HG03571 (cell line): ENCODE results near the gene COL8A1.

Experiments used
- ATAC-seq: cut with Tn5 transposase; IDR thresholded peaks from one replicate; pipeline ENCODE4 v1.9.1; 2021; ENCODE audit not compliant: unreplicated experiment

The COL8A1 gene

GRCh38 chr3:99637368-99638111 is 854 bp upstream of the COL8A1 start:
- no peak for ATAC-seq

- ATAC-seq, result no peak
Measured at GRCh38 chr3:99639579-99639978, 1.2 kb downstream of the COL8A1 start.

- ATAC-seq, result no peak
Measured at GRCh38 chr3:99640214-99640851, 1.9 kb downstream of the COL8A1 start.

- ATAC-seq, result no peak
Measured at GRCh38 chr3:99641480-99641879, 3.1 kb downstream of the COL8A1 start.

GRCh38 chr3:99641982-99642381 is 3.6 kb downstream of the COL8A1 start:
- no peak for ATAC-seq

DNA sequence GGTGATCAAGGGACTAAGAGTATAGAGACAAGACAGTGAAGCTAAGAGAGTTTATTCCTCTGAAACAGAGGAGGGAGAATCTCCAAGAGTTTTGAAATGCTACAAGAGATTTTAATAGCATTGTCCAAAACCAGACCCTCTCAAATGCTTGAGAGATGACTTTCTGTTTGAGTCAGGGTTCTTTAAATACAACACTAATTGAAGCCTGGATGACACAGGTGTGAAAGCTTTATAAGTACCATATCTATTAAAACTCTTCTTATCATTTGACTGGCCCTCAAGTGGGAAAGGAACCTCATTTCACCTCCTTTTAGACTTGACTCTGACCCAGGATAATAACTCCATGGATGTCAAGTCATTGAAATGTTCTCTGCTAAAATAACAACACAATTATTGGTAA is 5.6 kb downstream of the COL8A1 start:
- no peak for ATAC-seq

GRCh38 chr3:99644746-99645145 is 6.4 kb downstream of the COL8A1 start:
- no peak for ATAC-seq

DNA sequence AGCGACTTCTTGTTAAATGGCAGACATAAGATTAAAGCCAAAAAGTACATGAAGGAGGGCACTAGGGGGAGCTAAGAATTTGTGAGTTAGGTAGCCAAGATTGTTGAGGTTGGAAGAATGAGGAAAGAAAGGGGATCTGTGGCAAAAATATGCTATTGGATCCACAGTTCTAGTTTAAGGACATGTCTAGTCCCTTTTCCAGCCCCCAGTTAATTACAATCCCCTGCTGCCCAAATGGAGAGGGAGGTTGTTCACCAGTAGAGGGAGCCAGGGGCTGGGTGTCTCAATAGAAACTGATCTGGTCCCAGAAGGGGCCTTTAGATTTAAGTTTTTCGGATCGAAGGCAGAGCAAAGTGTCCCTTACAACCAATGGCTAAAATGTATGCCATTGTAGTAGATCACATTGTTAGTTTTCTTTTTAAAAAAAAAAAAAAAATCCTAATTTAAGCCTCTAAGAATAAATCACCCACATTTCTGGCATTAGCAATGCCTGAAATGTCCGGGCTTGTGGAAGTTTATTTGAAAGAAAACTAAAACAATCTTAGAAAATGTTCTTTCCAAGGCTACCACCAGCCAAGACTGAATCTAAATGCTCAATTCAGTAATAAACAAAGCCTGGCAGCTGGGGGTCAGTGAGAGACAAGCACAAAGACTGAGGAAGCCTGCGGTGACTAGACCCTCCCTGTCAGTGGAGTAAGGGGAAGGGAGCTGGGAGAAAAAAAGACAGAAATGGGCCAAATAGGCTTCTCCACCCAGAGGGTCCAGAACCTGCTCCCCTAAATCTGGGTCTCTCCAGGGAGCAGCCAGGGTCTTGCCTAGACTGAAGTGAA is 7.1 kb downstream of the COL8A1 start:
- ATAC-seq, result no peak

- no peak for ATAC-seq
Measured at GRCh38 chr3:99646107-99646435, 7.7 kb downstream of the COL8A1 start.

DNA sequence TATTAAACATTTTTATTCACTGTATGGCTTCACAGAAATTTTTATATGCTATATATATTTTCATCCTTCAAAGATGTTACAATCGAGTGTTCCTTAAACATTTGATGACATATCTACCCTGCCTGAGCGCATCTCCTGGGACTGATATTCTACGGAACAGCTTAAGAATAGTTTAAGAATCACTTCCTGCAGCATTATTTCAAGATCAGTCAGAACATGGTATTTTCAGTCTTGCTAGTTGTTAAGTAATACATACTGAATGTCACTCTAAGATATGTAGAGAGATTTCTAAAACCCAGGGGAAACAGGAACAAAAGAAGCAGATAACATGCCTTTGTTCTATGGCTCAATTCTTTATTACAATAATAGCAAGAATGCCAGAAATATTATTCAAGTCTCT is 8.7 kb downstream of the COL8A1 start:
- no peak for ATAC-seq

DNA sequence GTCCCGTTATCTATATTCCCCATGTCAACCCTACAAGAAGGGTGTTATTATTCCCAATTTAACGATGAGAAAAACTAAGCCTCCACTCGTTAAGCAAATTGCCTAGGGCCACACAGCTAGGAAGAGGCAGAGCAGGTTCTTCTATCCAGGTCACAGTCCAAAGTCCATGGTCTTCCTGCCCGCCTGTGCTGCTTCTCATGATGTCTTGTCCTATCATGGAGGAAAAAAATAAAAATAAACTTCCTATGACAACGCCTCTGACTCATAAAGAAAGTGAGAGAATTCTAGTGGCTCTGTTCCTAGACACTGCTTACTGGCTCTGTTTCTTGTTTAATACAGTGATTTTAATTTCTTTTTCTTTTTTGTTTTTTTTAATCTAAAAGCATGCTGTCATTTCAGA is 9.7 kb downstream of the COL8A1 start:
- ATAC-seq, result no peak

DNA sequence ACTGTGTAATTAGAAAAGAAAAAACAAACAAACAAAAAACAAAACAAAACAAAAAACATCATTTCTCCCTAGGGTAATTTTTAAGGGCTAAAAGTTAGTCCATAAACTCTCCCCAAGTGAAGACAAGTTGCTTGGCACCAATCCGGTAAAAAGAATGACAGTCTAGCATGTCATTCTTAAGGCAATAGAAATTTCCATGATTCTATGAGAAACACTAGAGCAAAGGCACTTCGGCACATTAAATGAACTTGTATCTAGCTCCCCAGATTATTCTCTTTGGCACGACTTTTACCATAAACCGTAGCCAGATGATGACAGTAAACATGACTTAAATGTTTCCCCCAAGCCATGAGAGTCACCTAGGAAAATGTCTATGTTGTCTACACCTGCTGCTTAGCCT is 10.1 kb downstream of the COL8A1 start:
- ATAC-seq, result no peak

DNA sequence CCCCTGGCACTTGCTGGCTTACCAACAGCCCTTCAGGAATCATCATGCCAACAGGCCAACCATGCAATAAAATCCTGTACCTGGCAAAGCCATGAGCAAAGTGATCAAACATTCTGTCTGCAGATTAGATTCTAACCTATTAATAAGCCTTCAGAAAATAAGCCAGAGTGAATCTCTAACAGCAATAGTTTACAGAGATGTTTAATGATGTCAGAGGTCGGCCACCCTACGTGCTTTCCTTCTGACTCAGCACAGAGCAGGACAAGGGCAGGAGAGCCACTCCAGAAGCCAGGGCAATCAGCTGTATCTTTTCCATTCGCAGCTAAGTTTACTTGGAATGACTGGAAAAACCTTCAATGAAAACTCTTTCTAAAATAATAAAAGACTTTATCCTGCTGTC is 13.1 kb downstream of the COL8A1 start:
- no peak for ATAC-seq

- ATAC-seq, result no peak
Measured at GRCh38 chr3:99656624-99657023, 18.2 kb downstream of the COL8A1 start.

DNA sequence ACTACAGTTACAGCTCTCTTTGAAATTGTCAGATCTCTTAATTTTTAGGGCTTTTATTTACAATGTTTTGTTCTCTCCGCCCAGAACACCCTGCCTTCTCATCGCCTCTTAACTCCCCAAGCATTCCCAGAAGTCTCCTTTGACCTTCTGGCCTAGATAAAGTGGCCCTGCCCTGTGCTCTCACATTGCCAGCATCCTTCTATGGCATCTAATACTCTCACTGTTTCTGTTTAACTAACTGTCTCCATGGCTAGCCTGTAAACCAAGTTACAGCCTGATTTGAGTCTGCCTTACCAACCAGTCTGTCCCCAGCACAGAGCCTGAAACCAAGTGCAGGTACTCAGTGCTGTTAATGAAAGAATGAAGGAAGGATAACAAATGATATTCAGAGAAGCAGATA is 19.9 kb downstream of the COL8A1 start:
- ATAC-seq, result no peak

- ATAC-seq, result no peak
Measured at GRCh38 chr3:99659032-99659431, 20.6 kb downstream of the COL8A1 start.

DNA sequence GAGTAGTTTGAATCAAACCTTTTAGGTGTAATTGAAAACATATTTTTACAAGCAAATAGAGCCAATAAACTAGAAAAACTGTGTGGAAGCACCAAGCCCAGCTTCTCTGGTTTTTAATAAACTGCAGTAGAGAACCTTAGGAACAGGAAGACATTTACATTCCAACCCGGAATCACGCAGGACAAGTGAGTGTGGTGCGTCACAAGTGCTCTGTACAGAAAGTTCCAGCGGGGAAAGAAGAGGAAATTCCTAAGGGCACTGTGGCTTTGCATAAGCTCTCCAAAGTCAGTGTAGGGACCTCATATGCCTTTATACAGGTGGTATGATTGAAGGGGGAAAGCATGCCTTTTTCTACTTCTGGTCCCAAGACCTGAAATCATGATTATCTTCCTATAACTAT is 21.6 kb downstream of the COL8A1 start:
- no peak for ATAC-seq

GRCh38 chr3:99662838-99663570 is 24.6 kb downstream of the COL8A1 start:
- no peak for ATAC-seq

DNA sequence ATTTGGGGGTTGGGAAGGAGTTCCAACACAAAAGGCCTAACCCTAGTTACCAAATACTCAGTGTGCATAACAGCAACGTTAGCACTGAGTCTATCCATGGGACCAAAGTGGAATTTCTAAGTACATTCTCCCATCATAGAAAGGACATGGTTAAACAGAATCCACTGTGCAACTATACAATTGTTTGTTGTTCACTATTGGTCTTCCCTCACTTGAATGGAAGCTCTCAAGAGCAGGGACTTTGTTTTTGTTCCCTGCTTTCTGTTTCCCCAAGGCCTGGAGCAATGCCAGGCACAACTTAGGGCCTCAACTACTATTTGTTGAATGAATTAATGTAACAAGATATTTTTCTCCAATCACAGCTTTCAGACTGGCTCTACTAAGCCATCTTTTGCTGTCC is 25.6 kb downstream of the COL8A1 start:
- ATAC-seq, result no peak

- no peak for ATAC-seq
Measured at GRCh38 chr3:99665017-99665416, 26.6 kb downstream of the COL8A1 start.

DNA sequence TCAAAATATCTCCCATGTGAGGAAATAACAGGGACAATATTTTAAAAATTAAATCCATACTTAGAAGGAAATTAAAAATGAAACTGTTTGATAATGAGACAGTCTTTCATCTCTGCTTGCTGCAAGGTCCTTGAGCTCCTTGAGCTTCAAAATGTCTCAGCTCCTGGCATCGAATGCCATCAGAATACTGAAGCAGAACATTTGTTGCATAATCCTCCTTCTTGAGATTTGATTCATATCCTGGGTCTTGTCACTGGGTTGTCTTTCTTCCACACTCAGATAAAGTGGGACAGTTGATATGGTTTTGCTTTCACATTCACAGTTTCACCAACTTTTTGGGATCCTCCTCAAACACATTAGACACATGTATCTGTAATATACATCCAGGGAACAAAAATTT is 27.8 kb downstream of the COL8A1 start:
- no peak for ATAC-seq
